K562 (cell line): Measurements from ENCODE around the gene TMEM30A. TPM values are rescaled to one million over a fixed set of nuclear protein-coding genes. Genes with fewer than 3 reads are reported as not detected.

ENCODE experiments used
- ATAC-seq: fragments of 200-7000 bp; cut with Tn5 transposase; 3 replicates; pipeline ENCODE4 v1.9.1; 2020; ENCODE audit warnings: moderate library complexity
- BruUV-seq: library from RNA; stranded (reverse); fragments of 400-500 nt; replicated peaks from 2 replicates; lab custom pipeline; 2021; lab: Mats Ljungman, UMichigan
- CTCF ChIA-PET: fragments of 300-600 bp; formaldehyde crosslinking; extraction: SDS; loops from one replicate; lab custom pipeline; 2021; ENCODE audit warnings: low intra/inter-chr PET ratio; lab: Yijun Ruan, JAX
- POLR2A ChIA-PET: fragments of 300-600, 350-650 bp; sonication (Branson Sonifier 250); formaldehyde crosslinking; extraction: SDS; loops from one replicate; lab custom pipeline; 2021; ENCODE audit warnings: antibody characterized with exemption, inconsistent platforms; lab: Yijun Ruan, JAX
- DNase-seq, 4 experiments: peaks; one replicate each; pipeline versions ENCODE4 v3.0.0 to v3.0.0-alpha.2; 2011 to 2018; ENCODE audit warnings: low spot score in 3 of 4, mixed read lengths in 3 of 4; ENCODE audit errors: extremely low read depth in 1 of 4
- FAIRE-seq: peaks from 2 replicates; lab custom pipeline; 2011; peaks lifted over from hg19 to GRCh38; lab: Jason Lieb, UNC
- H2AFZ ChIP-seq: 2 replicates; pipeline ENCODE4 v1.6.0; 2011; ENCODE audit warnings: low read depth, low read length, control low read depth, inconsistent platforms
- H3K27ac ChIP-seq: fragments of 200-600 bp; 3 replicates; pipeline ENCODE4 v1.8.0; 2011; ENCODE audit warnings: low read depth, mild to moderate bottlenecking, control low read depth, inconsistent platforms, low read length, moderate library complexity, mixed read lengths; ENCODE audit errors: extremely low read depth
- H3K27me3 ChIP-seq, 2 experiments: fragments of 300-600 bp in 1 of 2; 2 replicates in 1 of 2; 3 replicates in 1 of 2; pipeline versions ENCODE4 v1.6.0 to v1.8.0; 2011; ENCODE audit warnings: inconsistent platforms in 2 of 2, low read length in 2 of 2, mild to moderate bottlenecking in 1 of 2, mixed read lengths in 1 of 2, moderate library complexity in 1 of 2; ENCODE audit not compliant: control insufficient read depth in 2 of 2, insufficient read depth in 2 of 2
- H3K36me3 ChIP-seq: fragments of 300-600 bp; 3 replicates; pipeline ENCODE4 v1.8.0; 2011; ENCODE audit warnings: mild to moderate bottlenecking, low read length, inconsistent platforms; ENCODE audit not compliant: control insufficient read depth, insufficient read depth
- H3K4me1 ChIP-seq, 2 experiments: fragments of 200-600 bp in 1 of 2; replicated peaks in 1 of 2; 2 replicates in 1 of 2; 3 replicates in 1 of 2; pipeline versions ENCODE4 v1.5.1 to v1.8.0; 2011; ENCODE audit warnings: inconsistent platforms in 2 of 2, low read length in 2 of 2, mild to moderate bottlenecking in 1 of 2, mixed read lengths in 1 of 2, moderate library complexity in 1 of 2; ENCODE audit not compliant: control insufficient read depth in 2 of 2, insufficient read depth in 2 of 2
- H3K4me2 ChIP-seq: 2 replicates; pipeline ENCODE4 v1.6.1; 2011; ENCODE audit warnings: low read length, control low read depth, inconsistent platforms, mixed read lengths; ENCODE audit not compliant: insufficient read depth
- H3K4me3 ChIP-seq: fragments of 200-600 bp; sonication (generic), shearing (Covaris generic); 2 replicates; pipeline ENCODE4 v1.5.1; 2016; ENCODE audit warnings: control low read depth, inconsistent platforms
- H3K79me2 ChIP-seq: fragments of 200-600 bp; 3 replicates; pipeline ENCODE4 v1.8.0; 2011; ENCODE audit warnings: low read length, inconsistent platforms; ENCODE audit not compliant: control insufficient read depth, insufficient read depth
- H3K9ac ChIP-seq, 2 experiments: 2 replicates each; pipeline versions ENCODE4 v1.6.0 to v1.6.1; 2011; ENCODE audit warnings: low read depth in 2 of 2, low read length in 2 of 2, control low read depth in 1 of 2, inconsistent platforms in 1 of 2, mild to moderate bottlenecking in 1 of 2, mixed read lengths in 1 of 2; ENCODE audit not compliant: insufficient read depth in 1 of 2
- H3K9me1 ChIP-seq: one replicate; pipeline ENCODE4 v1.6.0; 2011; ENCODE audit warnings: inconsistent platforms, mild to moderate bottlenecking, low read length, moderate library complexity; ENCODE audit not compliant: control insufficient read depth, insufficient read depth
- H3K9me3 ChIP-seq: replicated peaks from 2 replicates; pipeline ENCODE4 v1.5.1; 2011; ENCODE audit warnings: low read depth, low read length, inconsistent platforms; ENCODE audit not compliant: control insufficient read depth, insufficient read depth
- H4K20me1 ChIP-seq: replicated peaks from 2 replicates; pipeline ENCODE4 v1.6.1; 2011; ENCODE audit warnings: low read length, inconsistent platforms, mixed read lengths; ENCODE audit not compliant: control insufficient read depth, insufficient read depth
- CEBPB ChIP-seq: fragments of 450-650 bp; IDR thresholded peaks from 2 replicates; pipeline ENCODE4 v1.6.1; 2016; ENCODE audit warnings: missing genetic modification characterization, missing compliant biosample characterization
- CREB1 ChIP-seq, 2 experiments: sonication (generic) in 1 of 2; formaldehyde crosslinking in 1 of 2; IDR thresholded peaks; 2 replicates each; pipeline versions ENCODE4 v1.6.1 to v1.8.0; 2012 to 2022; ENCODE audit warnings: inconsistent platforms in 1 of 2, mild to moderate bottlenecking in 1 of 2, missing genetic modification reagents in 1 of 2, moderate library complexity in 1 of 2
- DPF2 ChIP-seq: fragments of 450-650 bp; IDR thresholded peaks from 2 replicates; pipeline ENCODE4 v1.6.1; 2016
- ETS2 ChIP-seq: IDR thresholded peaks from 2 replicates; pipeline ENCODE4 v1.6.1; 2016; ENCODE audit warnings: borderline replicate concordance, missing genetic modification characterization, mild to moderate bottlenecking, moderate library complexity, missing compliant biosample characterization; ENCODE audit not compliant: poor library complexity, severe bottlenecking
- HMGN3 ChIP-seq: IDR thresholded peaks from 2 replicates; pipeline ENCODE4 v1.6.1; 2011; ENCODE audit warnings: borderline replicate concordance, low read depth, mild to moderate bottlenecking, mixed read lengths, low read length; ENCODE audit not compliant: insufficient read length; ENCODE audit errors: extremely low read depth
- KDM5B ChIP-seq: fragments of 200-600 bp; sonication (generic); IDR thresholded peaks from 2 replicates; pipeline ENCODE4 v1.6.1; 2012; ENCODE audit warnings: low read depth, mild to moderate bottlenecking, moderate library complexity, low read length, control low read depth, inconsistent platforms; ENCODE audit not compliant: insufficient replicate concordance
- LARP7 ChIP-seq: fragments of 450-650 bp; IDR thresholded peaks from 2 replicates; pipeline ENCODE4 v1.6.1; 2016
- PHB2 ChIP-seq: fragments of 450-650 bp; IDR thresholded peaks from 2 replicates; pipeline ENCODE4 v1.6.1; 2017; ENCODE audit warnings: low read depth
- PYGO2 ChIP-seq: fragments of 450-650 bp; IDR thresholded peaks from 2 replicates; pipeline ENCODE4 v1.6.1; 2016; ENCODE audit warnings: mild to moderate bottlenecking, missing genetic modification characterization, moderate library complexity, missing compliant biosample characterization
- RHOXF2B ChIP-seq: fragments of 250-450 bp; sonication (Bioruptor Pico); conservative IDR thresholded peaks from 2 replicates; pipeline ENCODE4 v1.5.1; 2021
- SMARCE1 ChIP-seq: fragments of 450-650 bp; IDR thresholded peaks from 2 replicates; pipeline ENCODE4 v1.7.1; 2016; ENCODE audit warnings: mild to moderate bottlenecking
- TGIF2 ChIP-seq: sonication (generic); formaldehyde crosslinking; IDR thresholded peaks from 2 replicates; pipeline ENCODE4 v1.8.1; 2022; ENCODE audit warnings: mild to moderate bottlenecking, missing genetic modification reagents, moderate library complexity
- YY1 ChIP-seq, 3 experiments: IDR thresholded peaks; 2 replicates each; pipeline ENCODE4 v1.6.1; 2011; ENCODE audit warnings: low read length in 2 of 3, mild to moderate bottlenecking in 2 of 3, moderate library complexity in 2 of 3, borderline replicate concordance in 1 of 3, control low read depth in 1 of 3, low read depth in 1 of 3; ENCODE audit not compliant: insufficient read depth in 3 of 3, insufficient replicate concordance in 2 of 3, control insufficient read depth in 1 of 3, insufficient read length in 1 of 3; ENCODE audit errors: extremely low read depth in 1 of 3
- ZC3H8 ChIP-seq: fragments of 450-650 bp; IDR thresholded peaks from 2 replicates; pipeline ENCODE4 v1.6.1; 2017
- ZNF143 ChIP-seq: sonication (generic); formaldehyde crosslinking; IDR thresholded peaks from 2 replicates; pipeline ENCODE4 v1.9.0; 2022; ENCODE audit warnings: mild to moderate bottlenecking, missing genetic modification reagents
- ZNF146 ChIP-seq: IDR thresholded peaks from one replicate; pipeline ENCODE4 v1.6.1; 2018; ENCODE audit warnings: missing compliant biosample characterization; ENCODE audit not compliant: unreplicated experiment
- ZNF316 ChIP-seq: fragments of 450-650 bp; IDR thresholded peaks from 2 replicates; pipeline ENCODE4 v1.6.1; 2016
- ZNF707 ChIP-seq: fragments of 250-450 bp; sonication (Bioruptor Pico); conservative IDR thresholded peaks from 2 replicates; pipeline ENCODE4 v1.8.0; 2022; ENCODE audit warnings: inconsistent platforms, mild to moderate bottlenecking, moderate library complexity
- ZNF830 ChIP-seq: fragments of 250-450 bp; sonication (Bioruptor Pico); IDR thresholded peaks from 2 replicates; pipeline ENCODE4 v1.5.0; 2021; ENCODE audit warnings: mild to moderate bottlenecking
- WGBS: fragments of 100-300 bp; shearing (Covaris generic); methylation state at CpG from one replicate; pipeline ENCODE4 v1.1.6; 2016; ENCODE audit warnings: low coverage, mixed read lengths; ENCODE audit not compliant: insufficient coverage; ENCODE audit errors: missing lambda C conversion rate; 5-methylcytosine and 5-hydroxymethylcytosine counted together
- in situ Hi-C: fragments of 300-500 bp; cut with MboI; formaldehyde crosslinking; loops from 4 replicates; pipeline ENCODE4 v1.15.0; 2018; ENCODE audit warnings: inconsistent platforms, mixed read lengths
- intact Hi-C: fragments of 100-400 bp; cut with micrococcal nuclease; formaldehyde crosslinking; loops from 2 replicates; pipeline ENCODE4 v1.14.2; 2022
- polyA plus RNA-seq, 8 experiments: library from polyadenylated mRNA; depleted of rRNA in 4 of 8; stranded (reverse) in 5 of 8; unstranded in 3 of 8; fragments of >200 nt; fragmentation: Nextera tagmentation in 2 of 8; fragmentation: Illumina TruSeq in 1 of 8; extraction: Ambion mirVana in 2 of 8; extraction: Trizol in 1 of 8; gene quantifications; 2 replicates each; pipeline versions ENCODE4 v1.2.1 to v1.2.3, GENCODE V29; 2011 to 2014; ENCODE audit warnings: inconsistent platforms in 1 of 8, missing spikeins in 1 of 8
- total RNA-seq, 7 experiments: library from RNA; depleted of rRNA in 6 of 7; stranded (reverse); fragments of >200 nt in 6 of 7; fragmentation: Illumina TruSeq in 2 of 7; extraction: Trizol in 2 of 7; gene quantifications; 2 replicates each; pipeline versions ENCODE4 v1.2.1 to v1.2.3, GENCODE V29; 2011 to 2021; ENCODE audit warnings: low replicate concordance in 1 of 7
- TF ChIP-seq, protein P1 (sequence below): fragments of 250-450 bp; sonication (Bioruptor Pico); IDR thresholded peaks from 2 replicates; pipeline ENCODE4 v1.5.0; 2021
- TF ChIP-seq, protein P2 (sequence below): fragments of 450-650 bp; formaldehyde crosslinking; IDR thresholded peaks from 2 replicates; pipeline ENCODE4 v1.4.0; 2020; ENCODE audit warnings: mild to moderate bottlenecking, moderate library complexity

TMEM30A gene
- total and polyA plus RNA-seq, 9 of the 15 experiments (the other 6 are each of a cell fraction or from before 2014, with no cell fraction given), result 6.5 to 31.2 (median 16.3) TPM

DNA sequence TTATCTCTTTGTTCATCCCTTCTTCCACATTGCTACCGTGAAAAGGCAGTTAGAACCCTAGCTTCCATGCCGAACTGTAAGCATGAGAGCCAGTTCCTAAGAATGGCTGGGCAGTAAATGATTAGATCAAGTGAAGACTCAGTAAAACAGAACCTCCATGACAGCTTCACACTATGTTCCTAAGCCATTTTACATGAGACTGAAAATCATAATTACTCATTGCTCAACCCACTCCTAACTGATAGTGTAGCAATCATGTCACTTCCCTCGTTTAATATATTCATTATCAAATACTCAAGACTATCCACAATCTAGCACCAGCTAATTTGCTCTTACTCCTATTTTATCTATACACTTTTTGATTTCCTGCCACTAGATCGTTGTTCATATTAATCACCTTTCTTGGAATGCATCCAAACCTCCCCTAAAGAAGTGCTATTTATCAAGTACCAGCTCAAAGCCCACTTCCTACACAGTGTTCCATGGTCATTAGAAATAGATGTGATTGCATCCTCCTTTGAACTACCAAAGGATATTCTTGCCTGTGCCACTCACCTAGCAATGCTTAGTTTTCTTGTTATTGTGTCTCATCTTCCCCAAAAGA, 6.0 kb downstream of the TMEM30A start:
- H3K36me3 ChIP-seq, result peaks cover 8% of the 10 kb centered on the region; the same call in 1 of the 3 replicates
- no TSS peak for BruUV-seq
- H3K27me3 ChIP-seq, result no peaks in the 10 kb centered on the region
- peak overlapping the region; percentile 43; the same call in 2 of the 3 replicates for H3K27ac ChIP-seq
- H3K9ac ChIP-seq, result no peak overlapping the region; a peak in 1 of 4 replicates
- H2AFZ ChIP-seq, result no peak overlapping the region
- peak overlapping the region; percentile 45 for H3K4me2 ChIP-seq
- ChIA-PET POLR2A (interaction anchor here (0.7 to 1.7 kb wide), 4 partner anchors 9 to 298 kb away, joined by 3 to 5 read pairs (median 4); no protein-coding TSS in a partner anchor), CTCF (no interaction called here)
- intact Hi-C loops, result no loop called here
- no peaks in the 10 kb centered on the region for H3K9me1 ChIP-seq
- H3K4me1 ChIP-seq, result peaks cover 0 to 25% of the 10 kb centered on the region in 2 experiments; a peak in 3 of 5 replicates
- H3K79me2 ChIP-seq, result peaks cover 97% of the 10 kb centered on the region
- FAIRE-seq (peak; percentile 64), DNase-seq (peak in 2 of 4 experiments; percentile 15 to 41), ATAC-seq (peak; percentile 46)
- H3K4me3 ChIP-seq, result no peak overlapping the region
- in situ Hi-C loops, result no loop called here
- H4K20me1 ChIP-seq, result no peaks in the 10 kb centered on the region; the same call in 1 of the 2 replicates
- H3K9me3 ChIP-seq, result no peaks in the 10 kb centered on the region
- WGBS, result 0% methylated on average over 4 of the region's 4 CpGs
- TF ChIP-seq ZNF143 (CRISPR knock-in tag) (no peak), ZNF830 (no peak), TGIF2 (CRISPR knock-in tag) (no peak), CEBPB (tag) (peak; percentile 72), LARP7 (no peak), ZNF146 (CRISPR knock-in tag) (no peak), YY1 (IDR thresholded peaks at IDR 0.05; ENCODE audit: borderline replicate concordance in 1 of 3, control insufficient read depth in 1 of 3, extremely low read depth in 1 of 3, insufficient read depth in 3 of 3, insufficient read length in 1 of 3, insufficient replicate concordance in 2 of 3, low read depth in 1 of 3, low read length in 2 of 3) (no peak), PHB2 (no peak), CREB1 (IDR thresholded peaks at IDR 0.05) (no peak), CREB1 (CRISPR knock-in tag; IDR thresholded peaks at IDR 0.05) (no peak), SMARCE1 (0 out of 2 replicates have a peak, but pooled peaks have one; percentile 22), PYGO2 (tag) (no peak), DPF2 (0 out of 2 replicates have a peak, but pooled peaks have one; percentile 25), ETS2 (tag) (no peak), ZNF316 (no peak), KDM5B (no peak), HMGN3 (no peak), ZNF707 (CRISPR knock-in tag) (no peak), ZC3H8 (no peak), RHOXF2B (no peak)
- TF ChIP-seq, protein P1, sequence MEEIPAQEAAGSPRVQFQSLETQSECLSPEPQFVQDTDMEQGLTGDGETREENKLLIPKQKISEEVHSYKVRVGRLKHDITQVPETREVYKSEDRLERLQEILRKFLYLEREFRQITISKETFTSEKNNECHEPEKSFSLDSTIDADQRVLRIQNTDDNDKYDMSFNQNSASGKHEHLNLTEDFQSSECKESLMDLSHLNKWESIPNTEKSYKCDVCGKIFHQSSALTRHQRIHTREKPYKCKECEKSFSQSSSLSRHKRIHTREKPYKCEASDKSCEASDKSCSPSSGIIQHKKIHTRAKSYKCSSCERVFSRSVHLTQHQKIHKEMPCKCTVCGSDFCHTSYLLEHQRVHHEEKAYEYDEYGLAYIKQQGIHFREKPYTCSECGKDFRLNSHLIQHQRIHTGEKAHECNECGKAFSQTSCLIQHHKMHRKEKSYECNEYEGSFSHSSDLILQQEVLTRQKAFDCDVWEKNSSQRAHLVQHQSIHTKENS (CRISPR knock-in tag), result no peak
- TF ChIP-seq, protein P2, sequence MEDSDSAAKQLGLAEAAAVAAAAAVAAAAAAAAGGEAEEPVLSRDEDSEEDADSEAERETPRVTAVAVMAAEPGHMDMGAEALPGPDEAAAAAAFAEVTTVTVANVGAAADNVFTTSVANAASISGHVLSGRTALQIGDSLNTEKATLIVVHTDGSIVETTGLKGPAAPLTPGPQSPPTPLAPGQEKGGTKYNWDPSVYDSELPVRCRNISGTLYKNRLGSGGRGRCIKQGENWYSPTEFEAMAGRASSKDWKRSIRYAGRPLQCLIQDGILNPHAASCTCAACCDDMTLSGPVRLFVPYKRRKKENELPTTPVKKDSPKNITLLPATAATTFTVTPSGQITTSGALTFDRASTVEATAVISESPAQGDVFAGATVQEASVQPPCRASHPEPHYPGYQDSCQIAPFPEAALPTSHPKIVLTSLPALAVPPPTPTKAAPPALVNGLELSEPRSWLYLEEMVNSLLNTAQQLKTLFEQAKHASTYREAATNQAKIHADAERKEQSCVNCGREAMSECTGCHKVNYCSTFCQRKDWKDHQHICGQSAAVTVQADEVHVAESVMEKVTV (CRISPR knock-in tag), result no peak
